CD14-positive monocyte (primary cell): ENCODE measurements around the gene WIPI1. TPM values are rescaled to one million over a fixed set of nuclear protein-coding genes. Genes with fewer than 3 reads are reported as not detected.

Experiments used
- DNase-seq, 3 donors: peaks; one replicate each; pipeline ENCODE4 v3.0.0-alpha.2; 2011 to 2022
- H2AFZ ChIP-seq: 2 replicates; pipeline ENCODE4 v1.6.0; 2012; ENCODE audit warnings: mild to moderate bottlenecking, low read depth, low read length, inconsistent platforms; ENCODE audit not compliant: insufficient read depth, poor library complexity, severe bottlenecking
- H3K27ac ChIP-seq, 2 donors: 1 replicate in 1 of 2; 2 replicates in 1 of 2; pipeline ENCODE4 v1.5.1; 2012 to 2013; ENCODE audit warnings: low read length in 2 of 2, control low read depth in 1 of 2, inconsistent platforms in 1 of 2, low read depth in 1 of 2, mild to moderate bottlenecking in 1 of 2
- H3K27me3 ChIP-seq, 2 donors: one replicate each; pipeline versions ENCODE4 v1.6.0 to v1.6.1; 2011 to 2013; ENCODE audit warnings: low read length in 2 of 2; ENCODE audit not compliant: control insufficient read depth in 2 of 2, insufficient read depth in 2 of 2
- H3K36me3 ChIP-seq, 2 donors: replicated peaks in 1 of 2; 1 replicate in 1 of 2; 2 replicates in 1 of 2; pipeline versions ENCODE4 v1.5.1 to v1.6.1; 2012 to 2013; ENCODE audit warnings: low read length in 2 of 2, control low read depth in 1 of 2, inconsistent platforms in 1 of 2, mild to moderate bottlenecking in 1 of 2; ENCODE audit not compliant: insufficient read depth in 2 of 2, control insufficient read depth in 1 of 2
- H3K4me1 ChIP-seq, 2 donors: 1 replicate in 1 of 2; 2 replicates in 1 of 2; pipeline versions ENCODE4 v1.5.1 to v1.6.1; 2012 to 2013; ENCODE audit warnings: low read length in 2 of 2, control low read depth in 1 of 2, inconsistent platforms in 1 of 2, mild to moderate bottlenecking in 1 of 2, moderate library complexity in 1 of 2; ENCODE audit not compliant: insufficient read depth in 2 of 2, control insufficient read depth in 1 of 2
- H3K4me2 ChIP-seq: replicated peaks from 2 replicates; pipeline ENCODE3; 2012; ENCODE audit warnings: low read length, moderate library complexity, mild to moderate bottlenecking; ENCODE audit not compliant: poor library complexity, severe bottlenecking; ENCODE audit errors: extremely low read depth
- H3K4me3 ChIP-seq, 3 experiments: fragments of 200-600 bp in 1 of 3; sonication (generic) in 1 of 3; replicated peaks in 1 of 3; 1 replicate in 2 of 3; 2 replicates in 1 of 3; pipeline ENCODE4 v1.5.1; 2011 to 2013; ENCODE audit warnings: low read length in 3 of 3, mild to moderate bottlenecking in 3 of 3, control low read depth in 2 of 3, low read depth in 2 of 3, inconsistent platforms in 1 of 3, moderate library complexity in 1 of 3
- H3K79me2 ChIP-seq: 2 replicates; pipeline ENCODE4 v1.6.0; 2012; ENCODE audit warnings: mild to moderate bottlenecking, control low read depth, inconsistent platforms, low read length, moderate library complexity; ENCODE audit not compliant: insufficient read depth
- H3K9ac ChIP-seq: 2 replicates; pipeline ENCODE4 v1.6.0; 2017; ENCODE audit warnings: low read length, mild to moderate bottlenecking; ENCODE audit not compliant: insufficient read depth, poor library complexity, severe bottlenecking
- H3K9me3 ChIP-seq, 2 donors: replicated peaks in 1 of 2; 1 replicate in 1 of 2; 2 replicates in 1 of 2; pipeline versions ENCODE4 v1.5.1 to v1.6.1; 2012 to 2013; ENCODE audit warnings: low read length in 2 of 2, control low read depth in 1 of 2; ENCODE audit not compliant: control insufficient read depth in 1 of 2, insufficient read depth in 1 of 2
- H4K20me1 ChIP-seq: 2 replicates; pipeline ENCODE4 v1.6.0; 2012; ENCODE audit warnings: mild to moderate bottlenecking, low read length, control low read depth, moderate library complexity; ENCODE audit not compliant: insufficient read depth
- H3K27ac Mint-ChIP-seq, 7 donors: one replicate each; pipeline ENCODE4 v1.8.0; 2020; ENCODE audit warnings: mild to moderate bottlenecking in 7 of 7, mixed read lengths in 7 of 7, moderate library complexity in 6 of 7, inconsistent platforms in 2 of 7
- H3K27me3 Mint-ChIP-seq, 3 donors: one replicate each; pipeline ENCODE4 v1.8.0; 2021 to 2022; ENCODE audit warnings: low read depth in 3 of 3, mild to moderate bottlenecking in 3 of 3, mixed read lengths in 3 of 3, moderate library complexity in 3 of 3, inconsistent platforms in 1 of 3
- H3K36me3 Mint-ChIP-seq, 2 donors: one replicate each; pipeline ENCODE4 v1.8.0; 2020; ENCODE audit warnings: mixed read lengths in 2 of 2, inconsistent platforms in 1 of 2, mild to moderate bottlenecking in 1 of 2
- H3K4me1 Mint-ChIP-seq: one replicate; pipeline ENCODE4 v1.8.0; 2020; ENCODE audit warnings: mild to moderate bottlenecking, mixed read lengths
- H3K4me3 Mint-ChIP-seq, 2 donors: one replicate each; pipeline ENCODE4 v1.8.0; 2020; ENCODE audit warnings: mild to moderate bottlenecking in 2 of 2, mixed read lengths in 2 of 2, moderate library complexity in 1 of 2
- H3K9me3 Mint-ChIP-seq, 7 donors: one replicate each; pipeline ENCODE4 v1.8.0; 2020 to 2022; ENCODE audit warnings: mixed read lengths in 7 of 7, mild to moderate bottlenecking in 6 of 7, moderate library complexity in 6 of 7, inconsistent platforms in 2 of 7
- CTCF ChIP-seq: fragments of 200-600 bp; IDR thresholded peaks from one replicate; pipeline ENCODE4 v1.8.0; 2022; ENCODE audit warnings: antibody characterized with exemption, mild to moderate bottlenecking
- WGBS: methylation state at CpG from one replicate; pipeline ENCODE4 v1.1.5; 2013; ENCODE audit warnings: missing lambda C conversion rate; ENCODE audit not compliant: insufficient coverage; 5-methylcytosine and 5-hydroxymethylcytosine counted together
- intact Hi-C, 2 donors: fragments of 100-400 bp; cut with micrococcal nuclease; formaldehyde crosslinking; loops; one replicate each; pipeline versions ENCODE4 v1.15.0 to v1.15.1; 2023
- polyA plus RNA-seq, 3 donors: library from polyadenylated mRNA; depleted of rRNA in 1 of 3; unstranded in 2 of 3; stranded (reverse) in 1 of 3; fragments of 300-500 nt in 2 of 3; fragments of >200 nt in 1 of 3; fragmentation: Illumina TruSeq in 2 of 3; gene quantifications; 1 replicate in 2 of 3; 2 replicates in 1 of 3; pipeline ENCODE4 v1.2.3, GENCODE V29; 2012 to 2021

The WIPI1 gene
- polyA plus RNA-seq, 3 donors: 19.9 to 31.9 (median 22.1) TPM

GRCh38 chr17:68427575-68427974 lies 29.7 kb downstream of the WIPI1 start:
- no peak overlapping the region for H3K27ac Mint-ChIP-seq

GRCh38 chr17:68425979-68426378 lies 31.3 kb downstream of the WIPI1 start:
- H3K27me3 ChIP-seq: no peaks in the 10 kb centered on the region
- H3K27ac ChIP-seq: no peak overlapping the region
- 93% methylated on average over 6 of the region's 12 CpGs for whole genome bisulfite sequencing
- peaks cover 63 to 93% of the 10 kb centered on the region in 2 donors for H3K36me3 ChIP-seq
- no peak overlapping the region for H3K4me2 ChIP-seq
- DNase-seq: no peak
- Mint-ChIP-seq H3K4me1 (no peaks in the 10 kb centered on the region), H3K27me3 (peaks cover 0 to 4% (median 2%) of the 10 kb centered on the region in 3 donors), H3K27ac (no peak overlapping the region), H3K9me3 (peaks cover 0 to 2% (median 0%) of the 10 kb centered on the region in 7 donors), H3K4me3 (no peak overlapping the region), H3K36me3 (peaks cover 72 to 90% of the 10 kb centered on the region in 2 donors)
- H3K4me1 ChIP-seq: no peaks in the 10 kb centered on the region
- no peak overlapping the region for H3K9ac ChIP-seq
- no peaks in the 10 kb centered on the region for H4K20me1 ChIP-seq
- no peaks in the 10 kb centered on the region for H3K79me2 ChIP-seq
- TF ChIP-seq CTCF: no peak
- intact Hi-C loops: no loop called here
- H2AFZ ChIP-seq: no peak overlapping the region
- H3K4me3 ChIP-seq: no peak overlapping the region
- H3K9me3 ChIP-seq: no peaks in the 10 kb centered on the region

More at GRCh38 chr17:68427575-68427974, 29.7 kb downstream of the WIPI1 start:
- Mint-ChIP-seq H3K27me3 (peaks cover 0 to 5% (median 4%) of the 10 kb centered on the region in 3 donors), H3K36me3 (peaks cover 82 to 92% of the 10 kb centered on the region in 2 donors), H3K4me1 (no peaks in the 10 kb centered on the region), H3K4me3 (no peak overlapping the region), H3K9me3 (peaks cover 0 to 2% (median 0%) of the 10 kb centered on the region in 7 donors)
- Histone ChIP-seq H3K27ac (no peak overlapping the region), H3K4me2 (no peak overlapping the region), H2AFZ (no peak overlapping the region), H3K79me2 (no peaks in the 10 kb centered on the region), H3K9me3 (no peaks in the 10 kb centered on the region), H3K27me3 (no peaks in the 10 kb centered on the region), H3K4me3 (no peak overlapping the region), H3K4me1 (no peaks in the 10 kb centered on the region), H3K9ac (no peak overlapping the region), H4K20me1 (no peaks in the 10 kb centered on the region), H3K36me3 (peaks cover 72 to 98% of the 10 kb centered on the region in 2 donors)
- DNase-seq: no peak
- TF ChIP-seq CTCF: no peak
- WGBS: 97% methylated on average over 7 of the region's 7 CpGs
- intact Hi-C loops: no loop called here
